H9 (cell line): ENCODE results near the gene SCUBE1. TPM values are rescaled to one million over a fixed set of nuclear protein-coding genes. Genes with fewer than 3 reads are reported as not detected.

Source experiments
- DNase-seq: peaks from one replicate; pipeline ENCODE4 v3.0.0-alpha.2; 2017
- H2AFZ ChIP-seq: one replicate; pipeline ENCODE4 v1.6.1; 2013; ENCODE audit warnings: mild to moderate bottlenecking, low read length, control low read depth, moderate library complexity
- H2AK5ac ChIP-seq: 2 replicates; pipeline ENCODE4 v1.6.1; 2013; ENCODE audit warnings: low read length, control low read depth, mixed read lengths; ENCODE audit not compliant: insufficient read length
- H2BK120ac ChIP-seq: one replicate; pipeline ENCODE4 v1.6.1; 2013; ENCODE audit warnings: low read depth, mild to moderate bottlenecking, low read length, control low read depth, inconsistent platforms; ENCODE audit not compliant: poor library complexity, severe bottlenecking
- H2BK12ac ChIP-seq: 2 replicates; pipeline ENCODE4 v1.6.1; 2013; ENCODE audit warnings: low read length, control low read depth, mixed read lengths, low read depth; ENCODE audit not compliant: insufficient read length
- H2BK15ac ChIP-seq: 2 replicates; pipeline ENCODE4 v1.6.1; 2013; ENCODE audit warnings: low read depth, low read length, control low read depth
- H2BK20ac ChIP-seq: one replicate; pipeline ENCODE4 v1.6.1; 2013; ENCODE audit warnings: low read depth, mild to moderate bottlenecking, low read length, control low read depth, inconsistent platforms; ENCODE audit not compliant: poor library complexity, severe bottlenecking
- H2BK5ac ChIP-seq: 2 replicates; pipeline ENCODE4 v1.6.1; 2013; ENCODE audit warnings: low read length, control low read depth, mixed read lengths; ENCODE audit not compliant: insufficient read length
- H3K14ac ChIP-seq: 2 replicates; pipeline ENCODE4 v1.6.1; 2013; ENCODE audit warnings: low read length, control low read depth; ENCODE audit not compliant: insufficient read depth
- H3K18ac ChIP-seq: 2 replicates; pipeline ENCODE4 v1.6.1; 2013; ENCODE audit warnings: low read depth, mild to moderate bottlenecking, mixed read lengths, low read length, control low read depth; ENCODE audit not compliant: insufficient read length
- H3K23ac ChIP-seq: 2 replicates; pipeline ENCODE4 v1.6.1; 2013; ENCODE audit warnings: low read length, control low read depth, mixed read lengths, low read depth; ENCODE audit not compliant: insufficient read length
- H3K23me2 ChIP-seq: 2 replicates; pipeline ENCODE4 v1.6.1; 2013; ENCODE audit warnings: low read depth, mild to moderate bottlenecking, mixed read lengths, low read length, control low read depth; ENCODE audit not compliant: insufficient read length, poor library complexity, severe bottlenecking
- H3K27ac ChIP-seq: 2 replicates; pipeline ENCODE4 v1.5.1; 2013; ENCODE audit warnings: low read length, control low read depth, mixed read lengths, low read depth; ENCODE audit not compliant: insufficient read length
- H3K27me3 ChIP-seq: 2 replicates; pipeline ENCODE4 v1.6.1; 2013; ENCODE audit warnings: low read length, control low read depth, inconsistent platforms; ENCODE audit not compliant: insufficient read depth
- H3K4ac ChIP-seq: 2 replicates; pipeline ENCODE4 v1.6.1; 2013; ENCODE audit warnings: low read depth, mild to moderate bottlenecking, control low read depth, inconsistent platforms, low read length, moderate library complexity
- H3K4me1 ChIP-seq: 2 replicates; pipeline ENCODE4 v1.6.1; 2013; ENCODE audit warnings: low read length, control low read depth, inconsistent platforms; ENCODE audit not compliant: insufficient read depth
- H3K4me2 ChIP-seq: 2 replicates; pipeline ENCODE4 v1.6.1; 2013; ENCODE audit warnings: low read length, control low read depth, mixed read lengths; ENCODE audit not compliant: insufficient read length, insufficient read depth
- H3K56ac ChIP-seq: 2 replicates; pipeline ENCODE4 v1.6.1; 2013; ENCODE audit warnings: low read depth, mild to moderate bottlenecking, mixed read lengths, low read length, control low read depth; ENCODE audit not compliant: insufficient read length
- H3K79me1 ChIP-seq: 2 replicates; pipeline ENCODE4 v1.6.1; 2013; ENCODE audit warnings: low read depth, mild to moderate bottlenecking, moderate library complexity, low read length, control low read depth, inconsistent platforms; ENCODE audit not compliant: insufficient read depth, poor library complexity, severe bottlenecking
- H3K79me2 ChIP-seq: 2 replicates; pipeline ENCODE4 v1.6.1; 2013; ENCODE audit warnings: low read length, control low read depth, inconsistent platforms; ENCODE audit not compliant: insufficient read depth
- H3K9ac ChIP-seq: 2 replicates; pipeline ENCODE4 v1.6.1; 2013; ENCODE audit warnings: low read length, control low read depth, mixed read lengths; ENCODE audit not compliant: insufficient read length; ENCODE audit errors: extremely low read depth
- H3K9me3 ChIP-seq: one replicate; pipeline ENCODE4 v1.6.1; 2013; ENCODE audit warnings: low read depth, low read length, inconsistent platforms; ENCODE audit not compliant: control insufficient read depth
- H3T11ph ChIP-seq: one replicate; pipeline ENCODE4 v1.6.1; 2013; ENCODE audit warnings: mild to moderate bottlenecking, low read length, control low read depth, inconsistent platforms
- H4K20me1 ChIP-seq: one replicate; pipeline ENCODE4 v1.6.1; 2013; ENCODE audit not compliant: control insufficient read depth, insufficient read length, insufficient read depth
- H4K5ac ChIP-seq: 2 replicates; pipeline ENCODE4 v1.6.1; 2013; ENCODE audit warnings: low read depth, mild to moderate bottlenecking, mixed read lengths, low read length, control low read depth; ENCODE audit not compliant: insufficient read length
- H4K8ac ChIP-seq: replicated peaks from 2 replicates; pipeline ENCODE4 v1.6.1; 2013; ENCODE audit warnings: low read length, control low read depth, mixed read lengths, low read depth; ENCODE audit not compliant: insufficient read length
- H4K91ac ChIP-seq: 2 replicates; pipeline ENCODE4 v1.6.1; 2013; ENCODE audit warnings: low read depth, mild to moderate bottlenecking, moderate library complexity, mixed read lengths, low read length, control low read depth; ENCODE audit not compliant: insufficient read length
- H3K27ac Mint-ChIP-seq, 3 experiments: 2 replicates in 2 of 3; 3 replicates in 1 of 3; pipeline ENCODE4 v1.8.0; 2020 to 2021; ENCODE audit warnings: mixed read lengths in 3 of 3, mild to moderate bottlenecking in 1 of 3, moderate library complexity in 1 of 3
- H3K27me3 Mint-ChIP-seq: 2 replicates; pipeline ENCODE4 v1.8.0; 2021; ENCODE audit warnings: low read depth, mild to moderate bottlenecking, moderate library complexity, mixed read lengths
- H3K36me3 Mint-ChIP-seq, 3 experiments: 2 replicates in 2 of 3; 3 replicates in 1 of 3; pipeline ENCODE4 v1.8.0; 2020 to 2021; ENCODE audit warnings: low read depth in 3 of 3, mixed read lengths in 3 of 3; ENCODE audit not compliant: insufficient read depth in 1 of 3
- H3K4me1 Mint-ChIP-seq, 2 experiments: 2 replicates each; pipeline ENCODE4 v1.8.0; 2020; ENCODE audit warnings: mixed read lengths in 2 of 2
- H3K4me3 Mint-ChIP-seq, 2 experiments: 2 replicates in 1 of 2; 3 replicates in 1 of 2; pipeline ENCODE4 v1.8.0; 2020 to 2021; ENCODE audit warnings: mild to moderate bottlenecking in 2 of 2, mixed read lengths in 2 of 2, moderate library complexity in 1 of 2
- H3K9me3 Mint-ChIP-seq, 2 experiments: 2 replicates in 1 of 2; 3 replicates in 1 of 2; pipeline ENCODE4 v1.8.0; 2020; ENCODE audit warnings: mild to moderate bottlenecking in 2 of 2, mixed read lengths in 2 of 2, moderate library complexity in 1 of 2
- CTCF ChIP-seq: fragments of 200-600 bp; sonication (generic); conservative IDR thresholded peaks from 3 replicates; pipeline ENCODE4 v1.8.0; 2021; ENCODE audit warnings: antibody characterized with exemption, mild to moderate bottlenecking
- WGBS: extraction: QIAGEN DNeasy Blood & Tissue Kit; methylation state at CpG from one replicate; pipeline ENCODE4 v1.1.7; 2013; ENCODE audit warnings: missing lambda C conversion rate, low lambda C conversion rate, mixed read lengths; ENCODE audit not compliant: insufficient read length; ENCODE audit errors: extremely low coverage; 5-methylcytosine and 5-hydroxymethylcytosine counted together
- total RNA-seq: library from RNA; stranded (reverse); gene quantifications from 2 replicates; pipeline ENCODE4 v1.2.1, GENCODE V29; 2021

SCUBE1 gene
- total RNA-seq, 1 experiment from 2014 or later = 1.2 TPM

GRCh38 chr22:43206509-43207161 is 136.5 kb downstream of the SCUBE1 start:
- Mint-ChIP-seq H3K9me3 (no peaks in the 10 kb centered on the region), H3K27ac (peak overlapping the region in 2 of 3 experiments; percentile 70 to 82; a peak in 2 of 7 replicates), H3K4me1 (peaks cover 11 to 21% of the 10 kb centered on the region in 2 experiments), H3K27me3 (peaks cover 3% of the 10 kb centered on the region), H3K4me3 (no peak overlapping the region), H3K36me3 (no peaks in the 10 kb centered on the region)
- H4K8ac ChIP-seq = no peak overlapping the region
- no peak overlapping the region for H2BK20ac ChIP-seq
- no peaks in the 10 kb centered on the region for H3K79me1 ChIP-seq
- H3K9ac ChIP-seq = no peak overlapping the region
- no peak overlapping the region; the same call in 1 of the 2 replicates for H3K14ac ChIP-seq
- H3K27ac ChIP-seq = no peak overlapping the region
- H4K5ac ChIP-seq = no peak overlapping the region
- no peaks in the 10 kb centered on the region for H3K4me1 ChIP-seq
- H3K18ac ChIP-seq = no peak overlapping the region
- H3K23ac ChIP-seq = no peak overlapping the region
- no peaks in the 10 kb centered on the region for H3K27me3 ChIP-seq
- no peak for DNase-seq
- H2BK5ac ChIP-seq = no peak overlapping the region
- no peak overlapping the region for H3K56ac ChIP-seq
- no CpG with 5 or more reads among the region's 23 CpGs for WGBS
- no peaks in the 10 kb centered on the region for H3K79me2 ChIP-seq
- H3T11ph ChIP-seq = no peak overlapping the region
- no peak overlapping the region for H2AK5ac ChIP-seq
- no peak overlapping the region for H3K4ac ChIP-seq
- no peak overlapping the region for H4K91ac ChIP-seq
- no peak overlapping the region for H2AFZ ChIP-seq
- no peaks in the 10 kb centered on the region for H3K9me3 ChIP-seq
- H3K23me2 ChIP-seq = no peaks in the 10 kb centered on the region
- TF ChIP-seq CTCF = no peak
- no peak overlapping the region for H2BK120ac ChIP-seq
- no peak overlapping the region for H3K4me2 ChIP-seq
- no peak overlapping the region for H2BK15ac ChIP-seq
- no peaks in the 10 kb centered on the region for H4K20me1 ChIP-seq
- H2BK12ac ChIP-seq = no peak overlapping the region
